NCI-H187 (cell line): ENCODE data around the gene ARL5A.

ENCODE experiments used
- DNase-seq, 2 experiments: peaks; one replicate each; lab custom pipeline; 2025; lab: John Stamatoyannopoulos, UW

The ARL5A gene

DNA sequence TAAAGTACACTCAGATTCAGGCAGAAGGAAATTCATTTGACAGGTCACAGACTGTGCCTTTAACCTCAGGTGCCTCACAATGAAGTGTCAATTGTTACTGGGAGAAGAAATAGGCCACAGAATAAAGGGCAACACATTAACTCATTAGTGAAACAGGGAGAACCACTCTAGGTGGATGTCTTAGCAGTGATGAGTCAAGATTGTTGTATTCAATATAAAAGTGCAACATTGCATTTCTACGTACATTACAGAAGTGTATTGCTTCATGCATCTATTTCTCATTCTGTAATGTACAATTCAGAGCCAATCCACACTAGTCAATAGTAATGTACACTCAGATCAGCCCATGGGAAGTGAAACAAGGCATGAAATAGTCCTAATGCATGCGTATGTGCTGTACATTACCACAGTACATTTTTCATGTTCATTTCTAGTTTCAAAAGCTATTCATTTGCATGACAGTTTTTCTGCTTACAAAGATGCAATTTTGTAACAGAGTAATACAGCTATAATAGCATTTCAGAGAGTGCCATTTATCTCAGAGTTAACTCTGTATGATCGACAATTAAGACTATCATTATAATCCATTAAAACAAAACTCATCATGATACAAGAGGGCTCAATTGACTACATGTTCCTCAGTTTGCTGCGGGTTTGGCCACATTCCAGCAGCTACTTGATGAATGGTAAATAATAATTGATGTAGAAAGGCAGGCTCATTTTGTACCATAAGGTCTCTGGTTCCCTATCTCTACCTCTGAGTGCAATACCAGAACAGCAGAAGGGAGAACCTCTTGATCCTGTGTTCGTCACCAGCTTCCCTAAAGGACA is 12.2 kb upstream of the ARL5A start:
- DNase-seq = no peak

GRCh38 chr2:151837926-151838325 is 9.7 kb upstream of the ARL5A start:
- DNase-seq = no peak

DNA sequence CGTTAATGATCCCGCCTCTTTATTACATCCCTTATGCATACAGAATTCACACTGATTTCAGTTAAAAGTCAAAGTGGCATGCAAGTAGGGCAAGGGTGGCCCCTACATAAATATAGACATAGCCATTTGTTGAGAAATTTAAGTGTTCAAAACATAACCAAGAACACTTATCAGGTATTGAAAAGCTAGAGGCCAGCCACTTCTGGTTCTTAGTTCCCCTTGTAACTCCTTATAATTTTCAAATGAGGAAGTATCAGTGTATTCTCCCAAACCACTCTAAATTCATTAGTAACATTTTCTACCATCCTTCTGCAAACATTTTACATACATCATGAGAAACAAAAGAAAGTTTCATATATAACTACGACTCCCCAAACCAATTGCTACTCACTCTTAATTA is 5.8 kb upstream of the ARL5A start:
- no peak for DNase-seq

DNA sequence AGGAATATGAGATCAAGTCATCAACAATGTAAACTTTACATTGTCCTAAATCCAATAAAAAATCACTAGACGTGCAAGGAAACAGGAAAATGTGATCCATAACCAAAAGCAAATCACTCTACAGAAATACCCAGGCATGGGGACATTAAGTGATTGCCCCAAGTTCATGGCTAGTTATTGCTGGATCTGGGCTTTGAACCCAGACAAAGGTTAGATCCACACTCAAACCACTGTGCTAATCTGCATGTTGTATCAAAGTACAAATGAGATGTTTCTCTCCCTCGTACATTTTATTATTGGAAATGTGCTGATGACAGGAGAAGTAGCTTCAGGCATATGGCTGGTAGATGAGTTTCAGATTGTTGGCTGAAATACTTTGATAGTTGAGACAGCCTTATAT is 2.7 kb upstream of the ARL5A start:
- no peak for DNase-seq

GRCh38 chr2:151828890-151829324 is 686 bp upstream of the ARL5A start:
- no peak for DNase-seq

GRCh38 chr2:151827564-151828142 is 568 bp downstream of the ARL5A start:
- no peak for DNase-seq

- no peak for DNase-seq
Observed at GRCh38 chr2:151826737-151827157, 1.5 kb downstream of the ARL5A start.

DNA sequence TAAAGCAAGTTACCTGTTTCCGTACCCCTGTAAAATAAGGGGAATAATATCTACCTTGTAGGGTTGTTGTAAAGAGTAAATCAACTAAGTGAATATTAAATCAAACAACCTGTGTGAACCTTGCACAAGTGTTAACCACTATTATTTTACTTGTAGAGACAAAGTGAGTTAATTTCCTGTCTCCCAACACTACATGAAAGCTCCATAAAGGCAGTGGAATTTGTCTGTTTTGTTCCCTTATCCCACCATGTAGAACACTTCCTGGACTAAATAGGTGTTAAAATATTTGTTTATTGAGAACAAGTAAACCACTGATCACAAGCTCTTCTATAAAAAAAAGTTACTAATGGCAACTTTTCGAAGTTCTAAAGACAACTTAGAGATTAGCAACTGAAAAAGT is 3.3 kb downstream of the ARL5A start:
- DNase-seq = no peak

DNA sequence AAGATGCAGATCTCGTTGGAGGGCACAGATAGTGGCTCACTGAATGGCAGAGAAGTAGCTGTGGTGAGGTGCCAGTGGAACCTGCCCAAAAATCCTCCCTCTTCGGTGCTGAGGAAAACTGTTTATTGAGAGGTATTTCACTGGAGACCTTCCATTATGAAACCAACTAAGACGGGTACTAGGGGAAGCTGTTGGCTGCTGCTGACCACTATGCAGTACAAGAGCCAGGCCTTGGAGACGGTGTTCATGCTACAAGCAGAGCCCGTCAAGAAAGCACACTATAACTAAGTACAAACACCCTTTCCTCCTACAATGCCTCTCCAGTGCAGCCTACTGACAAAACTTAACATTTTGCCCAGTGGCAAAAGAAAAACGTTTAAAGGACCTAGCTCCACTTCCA is 4.6 kb downstream of the ARL5A start:
- DNase-seq = no peak

GRCh38 chr2:151819920-151820319 is 8.3 kb downstream of the ARL5A start:
- DNase-seq = no peak

- DNase-seq = no peak
Observed at GRCh38 chr2:151817929-151818328, 10.3 kb downstream of the ARL5A start.

- no peak for DNase-seq
Observed at GRCh38 chr2:151816843-151817242, 11.4 kb downstream of the ARL5A start.

DNA sequence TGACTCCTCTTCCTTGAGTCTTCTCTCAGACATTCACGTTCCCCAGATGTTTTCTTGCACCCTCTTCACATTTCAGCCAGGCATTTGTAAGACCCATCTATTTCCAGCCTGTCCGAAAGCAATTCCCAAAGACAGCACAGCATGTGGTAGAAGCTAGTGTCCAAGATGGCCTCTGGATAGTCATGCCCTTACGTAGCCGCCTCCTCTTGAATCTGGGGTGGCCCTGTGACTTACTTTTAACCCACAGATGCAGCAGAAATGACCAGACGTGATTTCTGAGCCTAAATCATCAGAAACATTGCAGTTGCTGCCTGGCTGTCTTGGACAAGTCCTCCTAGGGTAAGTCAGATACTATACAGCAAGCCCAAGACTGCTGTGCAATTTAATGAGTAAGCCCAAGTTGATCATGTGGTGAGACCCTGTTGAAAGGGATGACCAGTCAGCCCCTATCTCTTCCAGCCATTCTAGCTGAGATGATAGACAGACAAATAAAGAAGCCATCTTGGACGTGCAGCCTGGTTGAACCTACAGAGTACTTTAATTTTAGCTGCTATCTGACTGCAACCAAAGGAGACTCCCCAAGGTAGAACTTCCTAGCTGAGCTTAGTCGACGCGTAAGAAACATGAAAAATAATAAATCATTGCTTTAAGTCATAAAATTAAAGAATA is 12.3 kb downstream of the ARL5A start:
- no peak for DNase-seq

DNA sequence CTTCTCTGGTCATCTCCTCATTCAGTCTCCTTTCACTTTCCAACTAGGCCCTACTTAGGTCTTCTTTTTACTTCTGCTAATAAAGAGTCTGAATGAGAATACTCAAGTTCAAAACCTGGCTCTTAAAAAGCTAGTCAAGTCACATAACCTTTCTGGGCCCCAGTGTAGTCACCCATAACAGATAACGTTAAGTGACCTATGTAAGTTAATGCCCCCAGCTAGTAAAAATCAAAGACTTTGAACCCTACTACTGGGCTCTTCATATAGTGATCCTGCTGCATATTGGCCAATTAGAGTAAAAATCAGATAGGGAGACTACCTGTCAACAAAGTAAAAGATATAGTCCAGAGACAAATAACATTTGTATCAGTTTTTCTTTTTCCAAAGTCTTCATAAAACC is 17.7 kb downstream of the ARL5A start:
- no peak for DNase-seq

- DNase-seq = no peak
Observed at GRCh38 chr2:151809073-151809383, 19.2 kb downstream of the ARL5A start.

GRCh38 chr2:151808258-151809072 is 19.8 kb downstream of the ARL5A start:
- no peak for DNase-seq

DNA sequence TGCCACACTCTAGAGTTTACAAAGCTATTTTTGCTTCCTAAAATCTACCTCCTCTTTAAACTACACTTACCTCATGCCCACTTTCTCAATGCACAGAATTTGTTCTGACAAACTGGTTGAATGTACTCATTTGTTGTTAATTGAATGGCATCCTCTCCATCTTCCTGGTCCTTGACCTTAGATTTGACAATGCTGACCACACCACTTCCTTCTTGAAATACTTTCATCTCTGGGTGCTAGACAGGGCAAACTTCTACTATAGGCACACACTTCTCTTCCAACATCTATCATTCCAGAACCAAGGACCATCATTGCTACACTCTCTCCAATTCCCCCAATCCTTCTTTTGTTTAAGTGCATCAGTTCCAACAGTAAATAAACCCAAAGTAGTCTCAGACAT is 22.3 kb downstream of the ARL5A start:
- no peak for DNase-seq

DNA sequence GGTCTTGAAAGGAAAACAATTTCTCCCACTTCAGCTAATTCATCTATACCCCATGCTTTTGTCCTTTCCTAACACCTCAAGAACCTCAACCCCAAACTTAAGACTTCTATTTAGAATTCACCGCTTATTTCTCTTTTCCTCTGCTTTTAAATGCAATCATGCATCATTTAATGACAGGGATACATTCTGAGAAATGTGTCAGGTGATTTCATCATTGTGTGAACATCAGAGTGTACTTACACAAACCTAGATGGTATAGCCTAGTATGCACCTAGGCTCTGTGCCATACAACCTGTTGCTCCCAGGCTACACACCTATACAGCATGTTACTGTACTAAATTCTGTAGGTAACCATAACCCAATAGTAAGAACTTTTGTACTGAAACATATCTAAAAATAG is 22.9 kb downstream of the ARL5A start:
- no peak for DNase-seq

DNA sequence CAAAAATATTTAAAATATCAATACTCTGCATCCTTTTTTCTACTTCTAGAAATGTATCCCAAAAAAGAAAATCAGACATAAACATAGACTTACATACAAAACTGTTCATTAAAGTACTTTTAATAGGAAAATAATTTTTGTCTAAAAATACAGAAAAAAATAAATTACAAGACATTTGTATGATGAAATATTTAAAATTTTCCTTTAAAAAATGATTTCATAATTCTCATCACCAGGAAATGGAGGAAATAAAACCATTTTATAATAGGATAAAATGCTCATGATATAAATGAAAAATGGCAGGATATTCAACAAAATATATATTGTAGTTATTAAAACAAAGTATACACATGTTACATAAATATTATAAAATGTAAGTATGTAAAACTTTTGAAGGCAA is 24.4 kb downstream of the ARL5A start:
- no peak for DNase-seq

- DNase-seq = no peak
Observed at GRCh38 chr2:151802315-151802714, 25.9 kb downstream of the ARL5A start.

GRCh38 chr2:151799886-151800292 is 28.3 kb downstream of the ARL5A start:
- DNase-seq = no peak

- DNase-seq = no peak
Observed at GRCh38 chr2:151796774-151797173, 31.4 kb downstream of the ARL5A start.
